Gastrocnemius medialis (tissue), 4 donors: ENCODE data around the gene MAP2K5.

Experiments used
- POLR2A ChIP-seq, 2 donors: fragments of 450-650 bp; IDR thresholded peaks; one replicate each; pipeline ENCODE4 v1.6.1; 2017; ENCODE audit warnings: antibody characterized with exemption in 2 of 2, mild to moderate bottlenecking in 2 of 2, moderate library complexity in 2 of 2
- TF ChIP-seq, protein P1 (sequence below), 5 experiments: fragments of 450-650 bp in 3 of 5; fragments of 200-600 bp in 2 of 5; sonication (generic) in 2 of 5; IDR thresholded peaks in 4 of 5; conservative IDR thresholded peaks in 1 of 5; 1 replicate in 4 of 5; 2 replicates in 1 of 5; pipeline ENCODE4 v1.5.1; 2016 to 2019; ENCODE audit warnings: antibody characterized with exemption in 5 of 5, mild to moderate bottlenecking in 3 of 5, moderate library complexity in 3 of 5

DNA sequence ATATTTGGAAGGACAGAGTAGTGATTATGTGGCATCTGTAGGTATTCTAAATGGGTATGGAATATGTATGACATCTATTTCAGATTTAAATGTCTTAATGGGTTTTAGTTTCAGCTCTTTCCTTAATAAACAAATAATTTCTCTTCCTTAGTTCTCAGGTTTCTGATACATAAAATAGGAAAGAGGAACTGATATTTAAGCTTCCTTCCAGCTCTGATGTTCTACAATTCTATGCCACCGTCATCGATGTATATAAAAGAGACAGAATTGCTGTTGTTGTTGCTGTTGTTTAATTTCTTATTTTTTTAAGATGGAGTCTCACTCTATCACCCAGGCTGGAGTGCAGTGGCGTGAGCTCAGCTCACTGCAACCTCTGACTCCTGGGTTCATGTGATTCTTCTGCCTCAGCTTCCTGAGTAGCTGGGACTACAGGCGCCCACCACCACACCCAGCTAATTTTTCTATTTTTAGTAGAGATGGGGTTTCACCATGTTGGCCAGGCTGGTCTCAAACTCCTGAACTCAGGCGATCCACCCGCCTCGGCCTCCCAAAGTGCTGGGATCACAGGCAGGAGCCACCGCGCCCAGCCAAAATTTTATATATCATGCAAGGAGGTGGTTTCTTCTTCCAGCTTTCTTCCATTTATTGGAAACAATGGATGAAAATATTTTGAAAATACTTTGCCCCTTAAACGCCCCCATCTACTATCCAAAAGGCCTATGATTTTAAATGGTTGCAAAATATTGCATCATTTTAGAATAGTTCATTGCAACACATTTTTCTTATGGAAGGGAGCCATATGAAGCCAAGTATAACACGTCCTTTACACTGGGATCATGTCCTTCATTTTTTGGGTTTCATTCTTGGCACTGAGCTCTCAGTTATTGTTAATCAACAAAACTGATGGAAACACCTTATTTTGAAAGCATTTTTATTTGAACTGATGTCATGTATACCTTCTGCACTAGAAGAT is 35.4 kb upstream of the MAP2K5 start:
- TF ChIP-seq, protein P1, sequence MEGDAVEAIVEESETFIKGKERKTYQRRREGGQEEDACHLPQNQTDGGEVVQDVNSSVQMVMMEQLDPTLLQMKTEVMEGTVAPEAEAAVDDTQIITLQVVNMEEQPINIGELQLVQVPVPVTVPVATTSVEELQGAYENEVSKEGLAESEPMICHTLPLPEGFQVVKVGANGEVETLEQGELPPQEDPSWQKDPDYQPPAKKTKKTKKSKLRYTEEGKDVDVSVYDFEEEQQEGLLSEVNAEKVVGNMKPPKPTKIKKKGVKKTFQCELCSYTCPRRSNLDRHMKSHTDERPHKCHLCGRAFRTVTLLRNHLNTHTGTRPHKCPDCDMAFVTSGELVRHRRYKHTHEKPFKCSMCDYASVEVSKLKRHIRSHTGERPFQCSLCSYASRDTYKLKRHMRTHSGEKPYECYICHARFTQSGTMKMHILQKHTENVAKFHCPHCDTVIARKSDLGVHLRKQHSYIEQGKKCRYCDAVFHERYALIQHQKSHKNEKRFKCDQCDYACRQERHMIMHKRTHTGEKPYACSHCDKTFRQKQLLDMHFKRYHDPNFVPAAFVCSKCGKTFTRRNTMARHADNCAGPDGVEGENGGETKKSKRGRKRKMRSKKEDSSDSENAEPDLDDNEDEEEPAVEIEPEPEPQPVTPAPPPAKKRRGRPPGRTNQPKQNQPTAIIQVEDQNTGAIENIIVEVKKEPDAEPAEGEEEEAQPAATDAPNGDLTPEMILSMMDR (IDR thresholded peaks at IDR 0.05 in 4 of 5, conservative IDR thresholded peaks at IDR 0.05 in 1 of 5) = no peak
- TF ChIP-seq POLR2A (IDR thresholded peaks at IDR 0.05) = no peak
